GM23338 (cell line): Measurements from ENCODE around the gene ANKRD63. TPM values are rescaled to one million over a fixed set of nuclear protein-coding genes. Genes with fewer than 3 reads are reported as not detected.

Source experiments
- ATAC-seq: fragments of 200-7000 bp; cut with Tn5 transposase; 3 replicates; pipeline ENCODE4 v1.9.1; 2020
- DNase-seq: peaks from one replicate; pipeline ENCODE4 v3.0.0-alpha.2; 2015; ENCODE audit warnings: low spot score
- H2AFZ ChIP-seq: fragments of 200-600 bp; sonication (generic); 2 replicates; pipeline ENCODE4 v1.8.0; 2016; ENCODE audit warnings: antibody characterized with exemption, mild to moderate bottlenecking, moderate library complexity
- H3F3A ChIP-seq: fragments of 200-600 bp; sonication (generic); replicated peaks from 2 replicates; pipeline ENCODE4 v1.8.0; 2017; ENCODE audit warnings: antibody characterized with exemption, mixed run types, low read depth
- H3K27ac ChIP-seq: fragments of 200-600 bp; sonication (generic); 2 replicates; pipeline ENCODE4 v1.6.1; 2016; ENCODE audit warnings: low read depth
- H3K27me3 ChIP-seq: fragments of 200-600 bp; sonication (generic); 2 replicates; pipeline ENCODE4 v1.8.0; 2016; ENCODE audit warnings: mild to moderate bottlenecking, mixed run types, moderate library complexity; ENCODE audit not compliant: insufficient read depth
- H3K36me3 ChIP-seq: fragments of 200-600 bp; sonication (generic); 2 replicates; pipeline ENCODE4 v1.8.0; 2016; ENCODE audit warnings: mild to moderate bottlenecking; ENCODE audit not compliant: insufficient read depth
- H3K4me1 ChIP-seq: fragments of 200-600 bp; sonication (generic); 2 replicates; pipeline ENCODE4 v1.8.0; 2016; ENCODE audit warnings: mild to moderate bottlenecking, moderate library complexity; ENCODE audit not compliant: insufficient read depth
- H3K4me2 ChIP-seq: fragments of 200-600 bp; sonication (generic); 2 replicates; pipeline ENCODE4 v1.7.1; 2017; ENCODE audit warnings: mixed run types
- H3K4me3 ChIP-seq: fragments of 200-600 bp; sonication (generic); 2 replicates; pipeline ENCODE4 v1.6.1; 2016; ENCODE audit warnings: mixed run types
- H3K79me2 ChIP-seq: fragments of 200-600 bp; sonication (generic); replicated peaks from 2 replicates; pipeline ENCODE4 v1.8.0; 2017; ENCODE audit warnings: mild to moderate bottlenecking; ENCODE audit not compliant: insufficient read depth
- H3K9me2 ChIP-seq: fragments of 200-600 bp; sonication (generic); 2 replicates; pipeline ENCODE4 v1.8.0; 2017; ENCODE audit not compliant: insufficient read depth
- H4K20me1 ChIP-seq: fragments of 200-600 bp; sonication (generic); replicated peaks from 2 replicates; pipeline ENCODE4 v1.8.0; 2017; ENCODE audit warnings: mild to moderate bottlenecking; ENCODE audit not compliant: insufficient read depth
- H3K27ac Mint-ChIP-seq: 2 replicates; pipeline ENCODE4 v1.8.0; 2020; ENCODE audit warnings: inconsistent platforms, mild to moderate bottlenecking, moderate library complexity, mixed read lengths
- H3K27me3 Mint-ChIP-seq: 3 replicates; pipeline ENCODE4 v1.8.0; 2022; ENCODE audit warnings: low read depth, mild to moderate bottlenecking, moderate library complexity, mixed read lengths, inconsistent platforms; ENCODE audit not compliant: insufficient read depth, poor library complexity
- H3K36me3 Mint-ChIP-seq: 3 replicates; pipeline ENCODE4 v1.8.0; 2021; ENCODE audit warnings: low read depth, mild to moderate bottlenecking, inconsistent platforms, moderate library complexity, mixed read lengths
- H3K4me1 Mint-ChIP-seq: 3 replicates; pipeline ENCODE4 v1.8.0; 2020; ENCODE audit warnings: mild to moderate bottlenecking, inconsistent platforms, mixed read lengths
- H3K4me3 Mint-ChIP-seq: 3 replicates; pipeline ENCODE4 v1.8.0; 2021; ENCODE audit warnings: moderate library complexity, mild to moderate bottlenecking, inconsistent platforms, mixed read lengths
- H3K9me3 Mint-ChIP-seq: 3 replicates; pipeline ENCODE4 v1.8.0; 2020; ENCODE audit warnings: moderate library complexity, mild to moderate bottlenecking, inconsistent platforms, mixed read lengths
- CREB1 ChIP-seq: fragments of 250-450 bp; sonication (Bioruptor Pico); IDR thresholded peaks from 2 replicates; pipeline ENCODE4 v1.5.0; 2020; ENCODE audit warnings: low read depth, mild to moderate bottlenecking, moderate library complexity
- EZH2 ChIP-seq: fragments of 200-600 bp; sonication (generic); IDR thresholded peaks from one replicate; pipeline ENCODE4 v1.8.0; 2017; ENCODE audit warnings: antibody characterized with exemption, mild to moderate bottlenecking, low read depth; ENCODE audit not compliant: unreplicated experiment
- JUNB ChIP-seq: IDR thresholded peaks from one replicate; pipeline ENCODE4 v1.6.1; 2016; ENCODE audit warnings: antibody characterized with exemption; ENCODE audit not compliant: unreplicated experiment
- POLR2AphosphoS5 ChIP-seq: IDR thresholded peaks from 2 replicates; pipeline ENCODE4 v1.6.1; 2016; ENCODE audit warnings: antibody characterized with exemption, low read depth
- STAT1 ChIP-seq: IDR thresholded peaks from one replicate; pipeline ENCODE4 v1.6.1; 2016; ENCODE audit warnings: antibody characterized with exemption; ENCODE audit not compliant: unreplicated experiment
- ZNF114 ChIP-seq: fragments of 250-450 bp; sonication (Bioruptor Pico); IDR thresholded peaks from 2 replicates; pipeline ENCODE4 v1.5.0; 2020; ENCODE audit warnings: mild to moderate bottlenecking, moderate library complexity
- ZNF331 ChIP-seq: fragments of 250-450 bp; sonication (Bioruptor Pico); IDR thresholded peaks from 2 replicates; pipeline ENCODE4 v1.5.0; 2020; ENCODE audit warnings: low read depth, mild to moderate bottlenecking, moderate library complexity
- polyA plus RNA-seq: library from polyadenylated mRNA; unstranded; fragments of >200 nt; fragmentation: Nextera tagmentation; extraction: Ambion mirVana; gene quantifications from 2 replicates; pipeline ENCODE4 v1.2.1, GENCODE V29; 2016
- total RNA-seq: library from RNA; depleted of rRNA; stranded (reverse); fragments of >200 nt; shearing (Covaris generic); gene quantifications from 2 replicates; pipeline ENCODE4 v1.2.3, GENCODE V29; 2014
- TF ChIP-seq, protein P1 (sequence below), 2 experiments: fragments of 200-600 bp in 1 of 2; sonication (generic) in 1 of 2; conservative IDR thresholded peaks; 2 replicates each; pipeline versions ENCODE4 v1.5.1 to v1.6.1; 2016 to 2017; ENCODE audit warnings: antibody characterized with exemption in 2 of 2, low read depth in 2 of 2, mild to moderate bottlenecking in 2 of 2, moderate library complexity in 1 of 2
- TF ChIP-seq, protein P2 (sequence below): IDR thresholded peaks from one replicate; pipeline ENCODE4 v1.6.1; 2018; ENCODE audit warnings: antibody characterized with exemption; ENCODE audit not compliant: unreplicated experiment

ANKRD63 gene
- total and polyA plus RNA-seq, 2 experiments from 2014 or later: 0.59 TPM; not detected in 1

DNA sequence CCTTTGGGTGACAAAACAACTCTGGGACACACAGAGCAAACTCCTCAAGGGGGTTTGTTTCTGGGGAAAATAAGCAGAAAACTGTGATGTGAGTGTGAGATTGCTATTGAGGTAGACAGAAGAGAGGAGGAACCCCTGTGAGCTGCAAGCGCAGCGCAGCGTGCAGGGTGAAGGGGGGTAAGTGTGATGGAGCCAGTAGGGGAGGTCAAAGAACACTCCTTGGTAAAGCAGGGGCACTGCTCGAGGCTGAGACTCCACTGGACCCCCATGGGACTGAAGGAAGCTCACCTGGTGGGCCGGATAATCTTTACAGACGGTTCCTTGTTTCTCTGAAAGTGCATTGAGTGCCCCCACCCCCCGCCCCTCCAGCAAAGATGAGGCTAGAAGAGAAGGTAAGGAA, 48.2 kb upstream of the ANKRD63 start:
- ATAC-seq: no peak
- H2AFZ ChIP-seq: no peak overlapping the region
- 0 out of 2 replicates have a peak, but pooled peaks cover 2% of the 10 kb centered on the region for H3K9me2 ChIP-seq
- no peak overlapping the region for H3K4me2 ChIP-seq
- DNase-seq: no peak
- Mint-ChIP-seq H3K27me3 (peaks cover 15% of the 10 kb centered on the region), H3K4me1 (peaks cover 57% of the 10 kb centered on the region), H3K27ac (no peak overlapping the region), H3K4me3 (no peak overlapping the region), H3K9me3 (no peaks in the 10 kb centered on the region), H3K36me3 (peaks cover 19% of the 10 kb centered on the region)
- 0 out of 2 replicates have a peak, but pooled peaks cover under 1% of the 10 kb centered on the region for H4K20me1 ChIP-seq
- H3F3A ChIP-seq: peaks cover 6% of the 10 kb centered on the region; the same call in 1 of the 2 replicates
- peaks cover 36% of the 10 kb centered on the region for H3K4me1 ChIP-seq
- no peaks in the 10 kb centered on the region for H3K36me3 ChIP-seq
- no peaks in the 10 kb centered on the region for H3K27me3 ChIP-seq
- no peak overlapping the region for H3K27ac ChIP-seq
- TF ChIP-seq EZH2 (no peak), STAT1 (no peak)
- peaks cover 5% of the 10 kb centered on the region for H3K79me2 ChIP-seq
- no peak overlapping the region for H3K4me3 ChIP-seq

DNA sequence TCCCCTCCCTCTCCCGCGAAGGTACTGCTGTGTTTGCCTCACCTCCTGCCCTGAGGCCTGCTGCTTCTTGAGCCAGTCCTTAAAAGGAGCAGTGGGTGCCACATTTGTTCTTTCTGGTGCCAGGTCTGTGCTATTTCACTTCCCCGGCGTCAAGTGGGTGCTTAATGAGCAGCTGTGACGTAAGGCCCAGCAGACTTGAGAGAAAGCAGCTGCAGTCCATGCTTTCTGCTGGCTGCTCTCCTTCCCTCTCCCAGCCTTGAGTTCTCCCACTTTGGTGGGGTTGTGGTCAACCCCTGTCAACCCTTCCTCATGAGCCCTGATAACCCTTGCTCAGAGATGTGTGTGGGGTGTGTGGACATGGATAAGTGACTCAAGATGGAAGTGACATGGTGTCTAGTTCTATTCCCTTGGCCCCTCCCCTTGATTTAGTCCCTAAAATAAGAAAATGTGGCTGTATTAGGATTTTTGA, 47.5 kb upstream of the ANKRD63 start:
- TF ChIP-seq ZNF331 (no peak), CREB1 (CRISPR knock-in tag) (no peak), JUNB (no peak), POLR2AphosphoS5 (no peak), STAT1 (no peak), ZNF114 (CRISPR knock-in tag) (no peak)
- TF ChIP-seq, protein P1, sequence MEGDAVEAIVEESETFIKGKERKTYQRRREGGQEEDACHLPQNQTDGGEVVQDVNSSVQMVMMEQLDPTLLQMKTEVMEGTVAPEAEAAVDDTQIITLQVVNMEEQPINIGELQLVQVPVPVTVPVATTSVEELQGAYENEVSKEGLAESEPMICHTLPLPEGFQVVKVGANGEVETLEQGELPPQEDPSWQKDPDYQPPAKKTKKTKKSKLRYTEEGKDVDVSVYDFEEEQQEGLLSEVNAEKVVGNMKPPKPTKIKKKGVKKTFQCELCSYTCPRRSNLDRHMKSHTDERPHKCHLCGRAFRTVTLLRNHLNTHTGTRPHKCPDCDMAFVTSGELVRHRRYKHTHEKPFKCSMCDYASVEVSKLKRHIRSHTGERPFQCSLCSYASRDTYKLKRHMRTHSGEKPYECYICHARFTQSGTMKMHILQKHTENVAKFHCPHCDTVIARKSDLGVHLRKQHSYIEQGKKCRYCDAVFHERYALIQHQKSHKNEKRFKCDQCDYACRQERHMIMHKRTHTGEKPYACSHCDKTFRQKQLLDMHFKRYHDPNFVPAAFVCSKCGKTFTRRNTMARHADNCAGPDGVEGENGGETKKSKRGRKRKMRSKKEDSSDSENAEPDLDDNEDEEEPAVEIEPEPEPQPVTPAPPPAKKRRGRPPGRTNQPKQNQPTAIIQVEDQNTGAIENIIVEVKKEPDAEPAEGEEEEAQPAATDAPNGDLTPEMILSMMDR (conservative IDR thresholded peaks at IDR 0.05; ENCODE audit: low read depth in 2 of 2): no peak
- TF ChIP-seq, protein P2, sequence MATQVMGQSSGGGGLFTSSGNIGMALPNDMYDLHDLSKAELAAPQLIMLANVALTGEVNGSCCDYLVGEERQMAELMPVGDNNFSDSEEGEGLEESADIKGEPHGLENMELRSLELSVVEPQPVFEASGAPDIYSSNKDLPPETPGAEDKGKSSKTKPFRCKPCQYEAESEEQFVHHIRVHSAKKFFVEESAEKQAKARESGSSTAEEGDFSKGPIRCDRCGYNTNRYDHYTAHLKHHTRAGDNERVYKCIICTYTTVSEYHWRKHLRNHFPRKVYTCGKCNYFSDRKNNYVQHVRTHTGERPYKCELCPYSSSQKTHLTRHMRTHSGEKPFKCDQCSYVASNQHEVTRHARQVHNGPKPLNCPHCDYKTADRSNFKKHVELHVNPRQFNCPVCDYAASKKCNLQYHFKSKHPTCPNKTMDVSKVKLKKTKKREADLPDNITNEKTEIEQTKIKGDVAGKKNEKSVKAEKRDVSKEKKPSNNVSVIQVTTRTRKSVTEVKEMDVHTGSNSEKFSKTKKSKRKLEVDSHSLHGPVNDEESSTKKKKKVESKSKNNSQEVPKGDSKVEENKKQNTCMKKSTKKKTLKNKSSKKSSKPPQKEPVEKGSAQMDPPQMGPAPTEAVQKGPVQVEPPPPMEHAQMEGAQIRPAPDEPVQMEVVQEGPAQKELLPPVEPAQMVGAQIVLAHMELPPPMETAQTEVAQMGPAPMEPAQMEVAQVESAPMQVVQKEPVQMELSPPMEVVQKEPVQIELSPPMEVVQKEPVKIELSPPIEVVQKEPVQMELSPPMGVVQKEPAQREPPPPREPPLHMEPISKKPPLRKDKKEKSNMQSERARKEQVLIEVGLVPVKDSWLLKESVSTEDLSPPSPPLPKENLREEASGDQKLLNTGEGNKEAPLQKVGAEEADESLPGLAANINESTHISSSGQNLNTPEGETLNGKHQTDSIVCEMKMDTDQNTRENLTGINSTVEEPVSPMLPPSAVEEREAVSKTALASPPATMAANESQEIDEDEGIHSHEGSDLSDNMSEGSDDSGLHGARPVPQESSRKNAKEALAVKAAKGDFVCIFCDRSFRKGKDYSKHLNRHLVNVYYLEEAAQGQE: no peak
- peaks cover 20% of the 10 kb centered on the region for H3K36me3 Mint-ChIP-seq
- Histone ChIP-seq H3K9me2 (0 out of 2 replicates have a peak, but pooled peaks cover 2% of the 10 kb centered on the region), H3F3A (peaks cover 12% of the 10 kb centered on the region; the same call in 1 of the 2 replicates), H3K4me1 (peaks cover 42% of the 10 kb centered on the region), H3K27ac (no peak overlapping the region), H3K4me2 (no peak overlapping the region), H3K79me2 (peaks cover 11% of the 10 kb centered on the region), H2AFZ (no peak overlapping the region), H3K27me3 (peaks cover 4% of the 10 kb centered on the region), H4K20me1 (peaks cover 4% of the 10 kb centered on the region; the same call in 1 of the 2 replicates), H3K4me3 (no peak overlapping the region), H3K36me3 (no peaks in the 10 kb centered on the region)
- DNase-seq: no peak
- H3K9me3 Mint-ChIP-seq: no peaks in the 10 kb centered on the region
- no peak overlapping the region for H3K4me3 Mint-ChIP-seq
- no peak for ATAC-seq
- H3K27ac Mint-ChIP-seq: no peak overlapping the region
- H3K27me3 Mint-ChIP-seq: peaks cover 9% of the 10 kb centered on the region
- H3K4me1 Mint-ChIP-seq: peaks cover 58% of the 10 kb centered on the region
